Endothelial cell (in vitro differentiated cells): Measurements from ENCODE around the gene TSN. TPM values are rescaled to one million over a fixed set of nuclear protein-coding genes. Genes with fewer than 3 reads are reported as not detected.
A peak's percentile ranks its signal among the peaks of the same experiment; 100 is the strongest.

ENCODE experiments used
- DNase-seq: peaks from one replicate; pipeline ENCODE4 v3.0.0; 2021; ENCODE audit warnings: low spot score
- H3K27ac Mint-ChIP-seq: one replicate; pipeline ENCODE4 v1.8.0; 2021; ENCODE audit warnings: mixed read lengths, inconsistent platforms; ENCODE audit not compliant: unreplicated experiment
- H3K27me3 Mint-ChIP-seq: one replicate; pipeline ENCODE4 v1.8.0; 2021; ENCODE audit warnings: mild to moderate bottlenecking, moderate library complexity, mixed read lengths, inconsistent platforms; ENCODE audit not compliant: unreplicated experiment
- H3K36me3 Mint-ChIP-seq: one replicate; pipeline ENCODE4 v1.8.0; 2021; ENCODE audit warnings: mild to moderate bottlenecking, low read depth, mixed read lengths, inconsistent platforms; ENCODE audit not compliant: unreplicated experiment
- H3K4me1 Mint-ChIP-seq: one replicate; pipeline ENCODE4 v1.8.0; 2021; ENCODE audit warnings: mild to moderate bottlenecking, mixed read lengths, inconsistent platforms; ENCODE audit not compliant: unreplicated experiment
- H3K4me3 Mint-ChIP-seq: one replicate; pipeline ENCODE4 v1.8.0; 2021; ENCODE audit warnings: mild to moderate bottlenecking, mixed read lengths, inconsistent platforms; ENCODE audit not compliant: unreplicated experiment
- H3K9me3 Mint-ChIP-seq: one replicate; pipeline ENCODE4 v1.8.0; 2021; ENCODE audit warnings: mixed read lengths, inconsistent platforms; ENCODE audit not compliant: unreplicated experiment
- total RNA-seq: library from RNA; stranded (reverse); fragmentation: NEBNext Ultra II Directional; extraction: Animal tissue kit (Norgen Biotek cat#: 25700); gene quantifications from one replicate; pipeline ENCODE4 v1.2.1, GENCODE V29; 2021; ENCODE audit not compliant: unreplicated experiment
- TF ChIP-seq, protein P1 (sequence below): fragments of 200-600 bp; sonication (generic); IDR thresholded peaks from one replicate; pipeline ENCODE4 v1.5.0; 2021; ENCODE audit warnings: antibody characterized with exemption; ENCODE audit not compliant: unreplicated experiment

The TSN gene
- total RNA-seq, 1 donor from 2014 or later, result 264 TPM

DNA sequence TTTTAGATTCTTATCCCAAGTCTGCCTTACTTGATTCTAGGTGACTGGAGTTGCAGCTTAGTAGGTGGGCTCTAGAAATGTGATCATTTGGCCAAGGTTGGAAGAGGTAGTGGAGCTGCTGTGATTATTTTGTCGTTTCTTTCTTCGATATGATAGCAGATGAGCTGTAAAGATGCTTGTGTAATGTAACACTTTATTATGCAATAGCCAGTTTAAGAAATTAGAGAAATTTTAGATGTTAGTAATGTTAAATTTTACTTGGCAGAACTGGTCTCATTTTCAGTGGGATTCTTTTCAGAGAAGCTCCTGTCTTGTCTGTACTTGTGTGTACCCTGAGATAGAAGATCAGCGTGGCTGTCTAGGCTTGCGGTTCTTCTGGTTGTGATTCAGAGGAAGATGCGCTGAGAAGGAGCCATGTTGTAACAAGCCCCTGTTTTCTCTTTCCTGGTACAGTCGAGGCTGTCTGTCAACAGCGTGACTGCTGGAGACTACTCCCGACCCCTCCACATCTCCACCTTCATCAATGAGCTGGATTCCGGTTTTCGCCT is 9.3 kb downstream of the TSN start:
- DNase-seq, result no peak
- Mint-ChIP-seq H3K27ac (peak overlapping the region; percentile 39), H3K9me3 (no peaks in the 10 kb centered on the region), H3K4me1 (peaks cover 43% of the 10 kb centered on the region), H3K27me3 (no peaks in the 10 kb centered on the region), H3K4me3 (peak overlapping the region; percentile 61), H3K36me3 (peaks cover 71% of the 10 kb centered on the region)
- TF ChIP-seq, protein P1, sequence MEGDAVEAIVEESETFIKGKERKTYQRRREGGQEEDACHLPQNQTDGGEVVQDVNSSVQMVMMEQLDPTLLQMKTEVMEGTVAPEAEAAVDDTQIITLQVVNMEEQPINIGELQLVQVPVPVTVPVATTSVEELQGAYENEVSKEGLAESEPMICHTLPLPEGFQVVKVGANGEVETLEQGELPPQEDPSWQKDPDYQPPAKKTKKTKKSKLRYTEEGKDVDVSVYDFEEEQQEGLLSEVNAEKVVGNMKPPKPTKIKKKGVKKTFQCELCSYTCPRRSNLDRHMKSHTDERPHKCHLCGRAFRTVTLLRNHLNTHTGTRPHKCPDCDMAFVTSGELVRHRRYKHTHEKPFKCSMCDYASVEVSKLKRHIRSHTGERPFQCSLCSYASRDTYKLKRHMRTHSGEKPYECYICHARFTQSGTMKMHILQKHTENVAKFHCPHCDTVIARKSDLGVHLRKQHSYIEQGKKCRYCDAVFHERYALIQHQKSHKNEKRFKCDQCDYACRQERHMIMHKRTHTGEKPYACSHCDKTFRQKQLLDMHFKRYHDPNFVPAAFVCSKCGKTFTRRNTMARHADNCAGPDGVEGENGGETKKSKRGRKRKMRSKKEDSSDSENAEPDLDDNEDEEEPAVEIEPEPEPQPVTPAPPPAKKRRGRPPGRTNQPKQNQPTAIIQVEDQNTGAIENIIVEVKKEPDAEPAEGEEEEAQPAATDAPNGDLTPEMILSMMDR, result no peak

DNA sequence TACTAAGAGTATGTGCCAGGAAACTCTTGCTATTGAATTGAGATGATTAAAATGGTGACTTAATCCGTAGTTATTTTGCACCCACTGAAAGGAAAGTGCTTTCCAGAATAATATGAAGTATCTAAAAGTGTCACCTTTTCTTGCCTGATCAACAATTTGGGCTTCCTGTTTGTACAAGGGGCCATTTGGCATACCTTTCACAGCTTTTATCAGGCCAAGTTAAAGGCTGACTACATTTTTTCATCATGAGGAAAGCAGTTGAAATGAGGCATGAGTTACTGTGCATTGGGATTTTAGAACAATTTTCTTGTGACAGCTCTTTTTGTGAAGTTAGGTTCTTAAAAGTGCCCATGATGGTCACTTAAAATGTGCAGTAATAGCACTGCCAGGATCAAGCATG is 11.2 kb downstream of the TSN start:
- peaks cover 43% of the 10 kb centered on the region for H3K4me1 Mint-ChIP-seq
- DNase-seq, result no peak
- H3K36me3 Mint-ChIP-seq, result peaks cover 65% of the 10 kb centered on the region
- no peaks in the 10 kb centered on the region for H3K9me3 Mint-ChIP-seq
- TF ChIP-seq, protein P1, result no peak
- H3K4me3 Mint-ChIP-seq, result no peak overlapping the region
- peak overlapping the region; percentile 10 for H3K27ac Mint-ChIP-seq
- peaks cover 4% of the 10 kb centered on the region for H3K27me3 Mint-ChIP-seq

DNA sequence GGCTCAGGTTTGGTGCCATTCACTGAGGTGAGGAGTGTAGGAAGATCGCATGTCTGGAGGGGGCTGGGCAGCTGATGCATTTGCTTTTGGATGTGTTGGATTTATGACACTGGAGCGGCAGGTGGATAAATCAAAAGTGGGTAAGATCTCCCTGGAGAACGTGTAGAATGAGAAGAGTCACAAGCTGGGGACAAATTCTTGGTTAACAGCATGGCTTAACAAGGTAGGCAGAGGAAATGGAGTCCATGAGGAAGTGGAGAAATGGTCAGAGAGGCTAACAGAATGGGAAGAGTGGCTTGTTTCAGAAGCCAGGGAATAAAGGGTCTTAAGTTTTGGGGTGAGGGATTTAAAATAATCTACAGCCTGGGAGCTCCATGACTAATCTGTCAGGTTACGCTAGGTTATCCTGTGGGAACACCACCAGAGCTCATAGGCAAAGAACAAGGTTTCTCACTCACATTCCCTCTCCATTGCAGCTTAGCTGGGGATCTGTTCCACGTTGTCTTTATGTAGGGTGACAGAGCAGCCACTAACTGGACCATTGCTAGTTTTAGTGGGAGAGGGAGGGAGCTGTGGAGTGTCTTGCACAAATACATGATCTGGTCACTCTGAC is 12.8 kb downstream of the TSN start:
- TF ChIP-seq, protein P1, result no peak
- Mint-ChIP-seq H3K4me3 (peak overlapping the region; percentile 16), H3K9me3 (no peaks in the 10 kb centered on the region), H3K36me3 (peaks cover 60% of the 10 kb centered on the region), H3K27ac (peak overlapping the region; percentile 43), H3K27me3 (peaks cover 4% of the 10 kb centered on the region), H3K4me1 (peaks cover 56% of the 10 kb centered on the region)
- DNase-seq, result no peak

DNA sequence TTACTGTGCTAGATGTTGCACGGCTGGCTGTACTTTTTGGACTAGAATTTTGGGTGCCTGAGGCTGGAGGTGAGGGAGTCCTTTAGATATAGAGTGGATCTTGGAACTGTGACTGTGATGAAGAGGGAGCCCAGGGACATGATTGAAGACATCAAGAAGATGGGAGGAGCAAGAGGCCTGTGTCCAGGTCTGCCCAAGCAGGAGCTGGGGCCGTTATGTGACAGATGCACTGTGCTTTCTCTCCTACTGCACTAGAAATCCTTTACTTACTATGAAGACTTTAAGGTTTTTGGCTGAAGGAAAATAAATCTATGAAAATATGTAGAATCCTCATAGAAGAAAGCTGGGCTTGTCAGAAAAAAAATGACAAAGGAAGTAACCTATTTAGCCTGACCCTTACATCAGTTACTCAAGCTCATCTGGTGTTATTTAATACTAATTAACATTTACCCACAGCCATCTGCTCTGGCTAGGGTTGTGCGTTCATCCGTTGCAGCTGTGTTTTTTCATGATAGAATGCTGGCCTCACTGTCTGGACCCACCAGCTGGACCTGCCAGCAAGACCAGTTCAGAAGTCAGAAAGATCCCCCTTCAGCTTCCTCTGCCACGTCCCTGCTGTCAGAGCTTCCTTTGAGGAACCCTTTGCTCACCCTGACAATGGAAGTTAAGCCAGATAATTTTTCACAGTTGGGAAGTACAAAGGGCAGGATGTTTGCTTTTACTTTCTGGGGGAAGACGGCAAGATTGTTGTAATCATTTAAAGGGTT is 16.7 kb downstream of the TSN start:
- TF ChIP-seq, protein P1, result no peak
- DNase-seq, result peak; percentile 36
- peaks cover 32% of the 10 kb centered on the region for H3K36me3 Mint-ChIP-seq
- peaks cover 50% of the 10 kb centered on the region for H3K4me1 Mint-ChIP-seq
- H3K4me3 Mint-ChIP-seq, result peak overlapping the region; percentile 40
- peaks cover 5% of the 10 kb centered on the region for H3K27me3 Mint-ChIP-seq
- peak overlapping the region; percentile 89 for H3K27ac Mint-ChIP-seq
- no peaks in the 10 kb centered on the region for H3K9me3 Mint-ChIP-seq

DNA sequence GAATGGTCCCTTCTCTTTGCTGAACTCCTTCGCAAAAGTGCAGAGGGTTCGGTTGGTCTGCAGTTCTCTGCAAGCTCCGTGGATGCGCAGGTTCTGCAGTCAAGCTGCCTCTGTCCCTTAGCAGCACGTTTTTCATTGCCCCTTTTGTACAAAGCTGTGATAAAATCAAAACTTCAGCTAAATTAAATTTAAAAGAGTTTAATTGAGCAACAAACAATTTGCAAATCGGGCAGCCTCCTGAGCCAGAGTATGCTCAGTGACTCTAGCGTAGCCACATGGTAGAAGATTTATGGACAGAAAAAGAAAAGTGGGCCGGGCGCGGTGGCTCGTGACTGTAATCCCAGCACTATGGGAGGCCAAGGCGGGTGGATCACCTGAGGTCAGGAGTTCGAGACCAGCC is 18.8 kb downstream of the TSN start:
- no peak overlapping the region for H3K4me3 Mint-ChIP-seq
- H3K4me1 Mint-ChIP-seq, result peaks cover 37% of the 10 kb centered on the region
- H3K36me3 Mint-ChIP-seq, result peaks cover 15% of the 10 kb centered on the region
- H3K27me3 Mint-ChIP-seq, result peaks cover 7% of the 10 kb centered on the region
- no peak for DNase-seq
- TF ChIP-seq, protein P1, result no peak
- H3K9me3 Mint-ChIP-seq, result no peaks in the 10 kb centered on the region
- H3K27ac Mint-ChIP-seq, result no peak overlapping the region
